Transverse colon (tissue), 4 donors: Measurements from ENCODE around the gene SALL1. TPM values are rescaled to one million over a fixed set of nuclear protein-coding genes. Genes with fewer than 3 reads are reported as not detected.

Source experiments
- DNase-seq: peaks from one replicate; pipeline ENCODE4 v3.0.0-alpha.2; 2019
- H3K27ac ChIP-seq, 4 donors: fragments of 200-600 bp; sonication (generic); 2 replicates each; pipeline ENCODE4 v1.5.1; 2016 to 2018; ENCODE audit warnings: inconsistent platforms in 4 of 4
- H3K27me3 ChIP-seq: fragments of 200-600 bp; sonication (generic); 2 replicates; pipeline ENCODE4 v1.5.1; 2017; ENCODE audit warnings: inconsistent platforms
- H3K36me3 ChIP-seq, 4 donors: fragments of 200-600 bp; sonication (generic); 2 replicates each; pipeline ENCODE4 v1.5.1; 2017 to 2019; ENCODE audit warnings: inconsistent platforms in 4 of 4
- H3K4me1 ChIP-seq, 4 donors: fragments of 200-600 bp; sonication (generic); 2 replicates each; pipeline ENCODE4 v1.5.1; 2017 to 2020; ENCODE audit warnings: inconsistent platforms in 4 of 4
- H3K4me3 ChIP-seq, 4 donors: fragments of 200-600 bp; sonication (generic); 1 replicate in 1 of 4; 2 replicates in 3 of 4; pipeline versions ENCODE4 v1.5.1 to v1.6.1; 2017 to 2019; ENCODE audit warnings: inconsistent platforms in 4 of 4
- H3K9me3 ChIP-seq, 2 donors: fragments of 200-600 bp; sonication (generic); 2 replicates each; pipeline ENCODE4 v1.5.1; 2017 to 2019; ENCODE audit warnings: inconsistent platforms in 2 of 2
- CTCF ChIP-seq, 5 experiments: fragments of 200-600 bp in 3 of 5; fragments of 450-650 bp in 2 of 5; sonication (generic) in 3 of 5; IDR thresholded peaks; 1 replicate in 2 of 5; 2 replicates in 3 of 5; pipeline ENCODE4 v1.5.1; 2016 to 2017; ENCODE audit warnings: antibody characterized with exemption in 5 of 5, inconsistent platforms in 3 of 5, mild to moderate bottlenecking in 2 of 5, moderate library complexity in 1 of 5
- EP300 ChIP-seq: sonication (generic); formaldehyde crosslinking; IDR thresholded peaks from one replicate; pipeline ENCODE4 v1.6.1; 2017; ENCODE audit warnings: antibody characterized with exemption, low read depth
- POLR2A ChIP-seq: fragments of 450-650 bp; IDR thresholded peaks from one replicate; pipeline ENCODE4 v1.6.1; 2016; ENCODE audit warnings: antibody characterized with exemption, mild to moderate bottlenecking, moderate library complexity
- POLR2AphosphoS5 ChIP-seq, 3 donors: sonication (generic); formaldehyde crosslinking; IDR thresholded peaks; one replicate each; pipeline ENCODE4 v1.6.1; 2016; ENCODE audit warnings: antibody characterized with exemption in 3 of 3
- WGBS, 2 donors: methylation state at CpG; one replicate each; pipeline ENCODE4 v1.1.5; 2018; ENCODE audit warnings: low coverage in 1 of 2; 5-methylcytosine and 5-hydroxymethylcytosine counted together
- in situ Hi-C, 4 donors: fragments of 200-750 bp; cut with MboI; loops; one replicate each; pipeline versions ENCODE4 v1.15.0 to v1.15.1; 2017; ENCODE audit warnings: low sequenced_read_pairs in 3 of 4, low pct_ligation_motif_present in 1 of 4, low pct_unique_long_range_greater_than_20kb in 1 of 4
- intact Hi-C: fragments of 100-400 bp; cut with DNase I; formaldehyde crosslinking; loops from one replicate; pipeline ENCODE4 v1.15.1; 2023; ENCODE audit warnings: low total_unique reads
- total RNA-seq, 4 donors: library from RNA; depleted of rRNA; stranded (reverse); fragments of >200 nt; gene quantifications; one replicate each; pipeline ENCODE4 v1.1.0, GENCODE V29; 2016

SALL1 gene
- total RNA-seq, 4 donors from 2014 or later: 0.41 to 2.6 (median 1.6) TPM; not detected in 1

GRCh38 chr16:51133688-51134087 lies 17.4 kb downstream of the SALL1 start:
- Histone ChIP-seq H3K27ac (peak overlapping the region in 1 of 4 donors; percentile 23), H3K4me1 (no peaks in the 10 kb centered on the region), H3K4me3 (no peak overlapping the region), H3K36me3 (no peaks in the 10 kb centered on the region), H3K27me3 (peaks cover 26% of the 10 kb centered on the region), H3K9me3 (no peaks in the 10 kb centered on the region)
- intact Hi-C loops (no loop called here), in situ Hi-C loops (no loop called here)
- DNase-seq: no peak
- WGBS, 2 donors: 8 to 18% methylated on average over 12 of the region's 12 CpGs
- no peak for TF ChIP-seq CTCF (IDR thresholded peaks at IDR 0.05)
- no peak for TF ChIP-seq POLR2AphosphoS5 (IDR thresholded peaks at IDR 0.05)
- TF ChIP-seq EP300: no peak
- TF ChIP-seq POLR2A: no peak

- WGBS, 2 donors: 14 to 15% methylated on average over 5 to 9 of the region's 9 CpGs
- in situ Hi-C loops: no loop called here
- no peak for DNase-seq
- TF ChIP-seq CTCF (IDR thresholded peaks at IDR 0.05) (no peak), EP300 (no peak), POLR2A (no peak), POLR2AphosphoS5 (IDR thresholded peaks at IDR 0.05) (no peak)
- Histone ChIP-seq H3K27ac (peak overlapping the region in 1 of 4 donors; percentile 23), H3K36me3 (no peaks in the 10 kb centered on the region), H3K27me3 (peaks cover 26% of the 10 kb centered on the region), H3K4me3 (no peak overlapping the region), H3K9me3 (no peaks in the 10 kb centered on the region), H3K4me1 (no peaks in the 10 kb centered on the region)
- intact Hi-C loops: no loop called here
Measured at GRCh38 chr16:51133183-51133582, 17.9 kb downstream of the SALL1 start.

GRCh38 chr16:51132490-51133115 lies 18.5 kb downstream of the SALL1 start:
- no peak for DNase-seq
- WGBS, 2 donors: 40 to 52% methylated on average over 6 of the region's 6 CpGs
- Histone ChIP-seq H3K27me3 (peaks cover 26% of the 10 kb centered on the region), H3K9me3 (no peaks in the 10 kb centered on the region), H3K27ac (peak overlapping the region in 1 of 4 donors; percentile 23), H3K4me1 (no peaks in the 10 kb centered on the region), H3K4me3 (no peak overlapping the region), H3K36me3 (no peaks in the 10 kb centered on the region)
- in situ Hi-C loops (no loop called here), intact Hi-C loops (no loop called here)
- no peak for TF ChIP-seq CTCF (IDR thresholded peaks at IDR 0.05)
- no peak for TF ChIP-seq POLR2AphosphoS5 (IDR thresholded peaks at IDR 0.05)
- no peak for TF ChIP-seq EP300
- no peak for TF ChIP-seq POLR2A

- TF ChIP-seq POLR2AphosphoS5 (IDR thresholded peaks at IDR 0.05) (no peak), POLR2A (no peak), CTCF (IDR thresholded peaks at IDR 0.05) (no peak)
- Histone ChIP-seq H3K4me3 (no peak overlapping the region), H3K36me3 (no peaks in the 10 kb centered on the region), H3K4me1 (no peaks in the 10 kb centered on the region), H3K9me3 (no peaks in the 10 kb centered on the region), H3K27ac (no peak overlapping the region), H3K27me3 (peaks cover 26% of the 10 kb centered on the region)
- intact Hi-C loops: no loop called here
- in situ Hi-C loops: no loop called here
- DNase-seq: no peak
- 67 to 84% methylated on average over 2 to 11 of the region's 11 CpGs for WGBS, 2 donors
Measured at GRCh38 chr16:51131619-51132018, 19.5 kb downstream of the SALL1 start.
